ENCODE data around the gene CDC42EP3. TPM values are rescaled to one million over a fixed set of nuclear protein-coding genes. Genes with fewer than 3 reads are reported as not detected.
A peak's percentile ranks its signal among the peaks of the same experiment; 100 is the strongest.

Gene CDC42EP3
- total RNA-seq, 8 experiments from 2014 or later = 0.63 to 32.1 (median 11.1) TPM

DNA sequence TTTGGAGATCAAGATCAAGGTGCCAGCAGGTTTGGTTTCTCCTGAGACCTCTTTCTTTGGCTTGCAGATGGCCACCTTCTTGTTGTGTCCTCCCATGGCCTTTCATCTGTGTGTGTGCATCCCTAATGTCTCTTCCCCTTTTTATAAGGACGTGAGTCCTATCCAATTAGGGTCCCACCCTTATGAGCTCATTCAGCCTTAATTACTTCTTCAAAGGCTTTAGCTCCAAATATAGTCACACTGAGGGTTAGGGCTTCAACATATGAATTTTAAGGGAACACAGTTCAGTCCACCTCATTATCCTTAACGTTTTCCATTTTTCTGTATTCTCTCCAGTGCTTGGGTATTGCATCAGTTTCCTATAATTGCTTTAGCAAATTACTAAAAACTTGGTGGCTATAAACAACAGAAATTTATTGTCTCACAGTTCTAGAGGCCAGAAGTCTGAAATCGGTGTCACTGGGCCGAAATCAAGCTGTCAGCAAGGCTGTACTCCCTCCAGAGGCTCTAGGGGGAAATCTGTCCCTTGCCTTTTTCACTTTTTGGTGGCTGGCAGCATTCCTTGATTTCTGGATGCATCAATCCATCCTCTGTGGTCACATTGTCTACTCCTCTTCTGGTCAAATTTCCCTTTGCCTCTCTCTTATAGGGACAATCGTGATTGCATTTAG is 34.1 kb downstream of the CDC42EP3 start:
- Histone ChIP-seq H3K4me1 (replicated peaks in 1 of 2) (peaks cover 0 to 14% of the 10 kb centered on the region in 2 donors), H3K27ac (no peak overlapping the region), H3K4me3 (no peak overlapping the region)
- peak in 3 of 8 experiments; percentile 27 to 65 (median 39) for ATAC-seq (replicated peaks in 6 of 8)
- in situ Hi-C loops (cut with MboI; ENCODE audit: low pct_unique_long_range_greater_than_20kb in 2 of 9, low sequenced_read_pairs in 9 of 9, unreplicated experiment in 9 of 9) = no loop called here
- WGBS, 10 experiments = 6 to 98% (median 64%) methylated on average over 1 to 5 of the region's 5 CpGs

GRCh38 chr2:37636381-37637066 is 34.9 kb downstream of the CDC42EP3 start:
- Histone ChIP-seq H3K27ac (no peak overlapping the region), H3K4me3 (no peak overlapping the region), H3K4me1 (replicated peaks in 1 of 2) (peaks cover 0 to 6% of the 10 kb centered on the region in 2 donors)
- peak in 3 of 8 experiments; percentile 10 to 84 (median 34) for ATAC-seq (replicated peaks in 6 of 8)
- WGBS, 10 experiments = 60 to 100% (median 82%) methylated on average over 1 to 4 of the region's 4 CpGs; no CpG with 5 or more reads in 3 of the 10 experiments
- in situ Hi-C loops (cut with MboI; ENCODE audit: low pct_unique_long_range_greater_than_20kb in 2 of 9, low sequenced_read_pairs in 9 of 9, unreplicated experiment in 9 of 9) = no loop called here

GRCh38 chr2:37635504-37636380 is 35.7 kb downstream of the CDC42EP3 start:
- in situ Hi-C loops (cut with MboI; ENCODE audit: low pct_unique_long_range_greater_than_20kb in 2 of 9, low sequenced_read_pairs in 9 of 9, unreplicated experiment in 9 of 9) = no loop called here
- no peak overlapping the region for H3K27ac ChIP-seq
- H3K4me3 ChIP-seq = no peak overlapping the region
- no peak for ATAC-seq (replicated peaks in 6 of 8)
- 40 to 96% (median 72%) methylated on average over 1 to 5 of the region's 8 CpGs; no CpG with 5 or more reads in 4 of the 10 experiments for WGBS, 10 experiments
- H3K4me1 ChIP-seq (replicated peaks in 1 of 2) = no peaks in the 10 kb centered on the region

DNA sequence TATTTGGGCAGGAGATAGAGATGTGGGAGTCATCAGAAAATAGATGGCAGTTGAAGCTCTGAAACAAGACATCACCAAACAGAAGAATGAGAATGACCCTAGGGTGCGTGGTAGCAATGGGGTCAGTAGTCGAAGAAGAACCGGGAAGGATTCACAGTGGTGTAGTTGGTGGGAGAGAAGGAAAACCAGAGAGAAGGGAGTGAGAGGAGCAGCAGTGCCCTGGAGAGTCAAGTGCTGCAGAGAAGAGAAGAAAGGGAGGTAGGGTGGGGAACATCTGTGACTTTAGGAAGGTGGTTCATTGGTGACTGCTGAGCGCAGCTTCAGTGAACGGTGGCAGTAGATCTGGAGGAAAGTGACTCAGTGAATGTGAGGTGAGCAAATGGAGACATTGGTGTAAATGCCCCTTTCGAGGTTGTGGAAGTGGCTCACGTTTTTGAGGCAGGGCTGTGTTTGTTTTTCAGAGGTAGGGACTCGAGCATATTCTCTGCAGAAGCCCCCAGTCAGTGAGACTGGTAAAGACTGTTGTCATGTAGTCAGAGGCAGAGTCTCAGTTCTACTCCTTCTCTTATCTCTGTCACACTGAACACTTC is 36.4 kb downstream of the CDC42EP3 start:
- H3K4me3 ChIP-seq = no peak overlapping the region
- H3K4me1 ChIP-seq (replicated peaks in 1 of 2) = no peaks in the 10 kb centered on the region
- in situ Hi-C loops (cut with MboI; ENCODE audit: low pct_unique_long_range_greater_than_20kb in 2 of 9, low sequenced_read_pairs in 9 of 9, unreplicated experiment in 9 of 9) = no loop called here
- WGBS, 10 experiments = 80 to 100% (median 93%) methylated on average over 2 to 8 of the region's 8 CpGs; no CpG with 5 or more reads in 1 of the 10 experiments
- ATAC-seq (replicated peaks in 6 of 8) = no peak
- H3K27ac ChIP-seq = no peak overlapping the region

- 73 to 100% (median 84%) methylated on average over 1 to 3 of the region's 3 CpGs; no CpG with 5 or more reads in 4 of the 10 experiments for WGBS, 10 experiments
Measured at GRCh38 chr2:37633845-37634244, 37.6 kb downstream of the CDC42EP3 start.

GRCh38 chr2:37633234-37633633 is 38.2 kb downstream of the CDC42EP3 start:
- Histone ChIP-seq H3K4me3 (no peak overlapping the region), H3K27ac (no peak overlapping the region), H3K4me1 (replicated peaks in 1 of 2) (no peaks in the 10 kb centered on the region)
- 75 to 100% (median 86%) methylated on average over 1 of the region's 1 CpG; no CpG with 5 or more reads in 6 of the 10 experiments for WGBS, 10 experiments
- ATAC-seq (replicated peaks in 6 of 8) = no peak
- in situ Hi-C loops (cut with MboI; ENCODE audit: low pct_unique_long_range_greater_than_20kb in 2 of 9, low sequenced_read_pairs in 9 of 9, unreplicated experiment in 9 of 9) = no loop called here

More at GRCh38 chr2:37633845-37634244, 37.6 kb downstream of the CDC42EP3 start:
- no peak for ATAC-seq (replicated peaks in 6 of 8)
- Histone ChIP-seq H3K4me3 (no peak overlapping the region), H3K4me1 (replicated peaks in 1 of 2) (no peaks in the 10 kb centered on the region), H3K27ac (no peak overlapping the region)
- in situ Hi-C loops (cut with MboI; ENCODE audit: low pct_unique_long_range_greater_than_20kb in 2 of 9, low sequenced_read_pairs in 9 of 9, unreplicated experiment in 9 of 9) = no loop called here

DNA sequence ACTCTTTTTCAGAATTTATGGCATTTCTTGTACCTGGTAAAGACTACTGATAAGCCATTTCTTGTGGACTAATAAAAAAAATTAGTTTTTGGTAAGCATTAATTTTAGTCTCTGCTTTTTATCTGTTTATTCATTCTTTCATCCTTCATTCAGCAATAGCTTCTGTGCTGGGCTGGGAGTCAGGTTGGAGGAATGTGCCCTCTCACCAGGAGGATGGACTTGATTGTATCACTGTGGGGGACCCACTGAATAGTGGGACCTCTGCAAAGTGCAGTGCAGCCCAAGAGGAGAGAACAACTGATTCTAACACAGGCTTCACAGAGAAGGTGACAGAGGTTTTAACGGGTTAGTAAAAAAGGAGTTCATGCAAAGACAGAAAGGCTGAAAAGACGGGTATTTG is 39.1 kb downstream of the CDC42EP3 start:
- Histone ChIP-seq H3K27ac (no peak overlapping the region), H3K4me3 (no peak overlapping the region), H3K4me1 (replicated peaks in 1 of 2) (no peaks in the 10 kb centered on the region)
- no peak for ATAC-seq (replicated peaks in 6 of 8)
- in situ Hi-C loops (cut with MboI; ENCODE audit: low pct_unique_long_range_greater_than_20kb in 2 of 9, low sequenced_read_pairs in 9 of 9, unreplicated experiment in 9 of 9) = no loop called here
- WGBS, 10 experiments = 47 to 100% (median 96%) methylated on average over 1 to 2 of the region's 2 CpGs; no CpG with 5 or more reads in 2 of the 10 experiments

- in situ Hi-C loops (cut with MboI; ENCODE audit: low pct_unique_long_range_greater_than_20kb in 2 of 9, low sequenced_read_pairs in 9 of 9, unreplicated experiment in 9 of 9) = no loop called here
- peak in 2 of 8 experiments; percentile 68 to 88 for ATAC-seq (replicated peaks in 6 of 8)
- Histone ChIP-seq H3K4me3 (no peak overlapping the region), H3K4me1 (replicated peaks in 1 of 2) (no peaks in the 10 kb centered on the region), H3K27ac (no peak overlapping the region)
- WGBS, 10 experiments = 77 to 100% (median 83%) methylated on average over 3 to 4 of the region's 4 CpGs; no CpG with 5 or more reads in 1 of the 10 experiments
Measured at GRCh38 chr2:37631698-37632097, 39.7 kb downstream of the CDC42EP3 start.

GRCh38 chr2:37631292-37631691 is 40.1 kb downstream of the CDC42EP3 start:
- in situ Hi-C loops (cut with MboI; ENCODE audit: low pct_unique_long_range_greater_than_20kb in 2 of 9, low sequenced_read_pairs in 9 of 9, unreplicated experiment in 9 of 9) = no loop called here
- 83 to 100% (median 94%) methylated on average over 1 to 2 of the region's 2 CpGs; no CpG with 5 or more reads in 3 of the 10 experiments for WGBS, 10 experiments
- no peak overlapping the region for H3K4me3 ChIP-seq
- no peaks in the 10 kb centered on the region for H3K4me1 ChIP-seq (replicated peaks in 1 of 2)
- no peak overlapping the region for H3K27ac ChIP-seq
- peak in 2 of 8 experiments; percentile 7 to 49 for ATAC-seq (replicated peaks in 6 of 8)

GRCh38 chr2:37630776-37631175 is 40.7 kb downstream of the CDC42EP3 start:
- 24 to 100% (median 70%) methylated on average over 1 to 4 of the region's 4 CpGs for WGBS, 10 experiments
- peaks cover 0 to 2% of the 10 kb centered on the region in 2 donors for H3K4me1 ChIP-seq (replicated peaks in 1 of 2)
- in situ Hi-C loops (cut with MboI; ENCODE audit: low pct_unique_long_range_greater_than_20kb in 2 of 9, low sequenced_read_pairs in 9 of 9, unreplicated experiment in 9 of 9) = no loop called here
- no peak overlapping the region for H3K27ac ChIP-seq
- H3K4me3 ChIP-seq = no peak overlapping the region
- ATAC-seq (replicated peaks in 6 of 8) = no peak

GRCh38 chr2:37630301-37630700 is 41.1 kb downstream of the CDC42EP3 start:
- H3K27ac ChIP-seq = no peak overlapping the region

GRCh38 chr2:37629529-37629928 is 41.9 kb downstream of the CDC42EP3 start:
- Histone ChIP-seq H3K4me1 (replicated peaks in 1 of 2) (peaks cover 0 to 4% of the 10 kb centered on the region in 2 donors), H3K27ac (no peak overlapping the region), H3K4me3 (no peak overlapping the region)
- ATAC-seq (replicated peaks in 6 of 8) = peak in 2 of 8 experiments; percentile 35 to 44
- in situ Hi-C loops (cut with MboI; ENCODE audit: low pct_unique_long_range_greater_than_20kb in 2 of 9, low sequenced_read_pairs in 9 of 9, unreplicated experiment in 9 of 9) = no loop called here
- WGBS, 10 experiments = 40 to 100% (median 100%) methylated on average over 1 to 3 of the region's 3 CpGs; no CpG with 5 or more reads in 6 of the 10 experiments

More at GRCh38 chr2:37630301-37630700, 41.1 kb downstream of the CDC42EP3 start:
- peaks cover 0 to 4% of the 10 kb centered on the region in 2 donors for H3K4me1 ChIP-seq (replicated peaks in 1 of 2)
- 0 to 100% (median 70%) methylated on average over 1 of the region's 1 CpG; no CpG with 5 or more reads in 4 of the 10 experiments for WGBS, 10 experiments
- peak in 3 of 8 experiments; percentile 24 to 86 (median 85) for ATAC-seq (replicated peaks in 6 of 8)
- in situ Hi-C loops (cut with MboI; ENCODE audit: low pct_unique_long_range_greater_than_20kb in 2 of 9, low sequenced_read_pairs in 9 of 9, unreplicated experiment in 9 of 9) = no loop called here
- no peak overlapping the region for H3K4me3 ChIP-seq

Data from motor neuron (in vitro differentiated cells).